Adrenal gland (tissue), 12 donors: ENCODE measurements around the gene STXBP2. TPM values are rescaled to one million over a fixed set of nuclear protein-coding genes. Genes with fewer than 3 reads are reported as not detected.
A peak's percentile ranks its signal among the peaks of the same experiment; 100 is the strongest.

Experiments used
- DNase-seq, 7 donors: peaks; one replicate each; pipeline ENCODE4 v3.0.0-alpha.2; 2019 to 2020
- H3K27ac ChIP-seq, 5 donors: fragments of 200-600 bp; sonication (generic) in 4 of 5; 1 replicate in 3 of 5; 2 replicates in 2 of 5; pipeline versions ENCODE4 v1.5.1 to v1.8.0; 2016 to 2020; ENCODE audit warnings: mild to moderate bottlenecking in 1 of 5
- H3K27me3 ChIP-seq: fragments of 200-600 bp; 2 replicates; pipeline ENCODE4 v1.8.0; 2021
- H3K36me3 ChIP-seq, 2 donors: fragments of 200-600 bp; replicated peaks in 1 of 2; 1 replicate in 1 of 2; 2 replicates in 1 of 2; pipeline versions ENCODE4 v1.5.1 to v1.8.0; 2018 to 2022
- H3K4me1 ChIP-seq, 2 donors: fragments of 200-600 bp; replicated peaks in 1 of 2; 1 replicate in 1 of 2; 2 replicates in 1 of 2; pipeline versions ENCODE4 v1.5.1 to v1.8.0; 2018 to 2021
- H3K4me3 ChIP-seq, 4 donors: fragments of 200-600 bp; sonication (generic) in 3 of 4; one replicate each; pipeline ENCODE4 v1.5.1; 2016 to 2018
- H3K9me3 ChIP-seq, 3 donors: fragments of 200-600 bp; sonication (generic) in 1 of 3; replicated peaks in 1 of 3; 1 replicate in 2 of 3; 2 replicates in 1 of 3; pipeline versions ENCODE4 v1.5.1 to v1.8.0; 2016 to 2021
- CTCF ChIP-seq, 6 experiments: fragments of 450-650 bp in 4 of 6; fragments of 200-600 bp in 2 of 6; sonication (generic) in 1 of 6; IDR thresholded peaks; 1 replicate in 5 of 6; 2 replicates in 1 of 6; pipeline versions ENCODE4 v1.5.1 to v1.8.0; 2016 to 2021; ENCODE audit warnings: antibody characterized with exemption in 6 of 6, mild to moderate bottlenecking in 2 of 6, moderate library complexity in 1 of 6
- POLR2A ChIP-seq, 2 donors: fragments of 450-650 bp; IDR thresholded peaks; one replicate each; pipeline ENCODE4 v1.6.1; 2017; ENCODE audit warnings: antibody characterized with exemption in 2 of 2, mild to moderate bottlenecking in 2 of 2, moderate library complexity in 1 of 2
- WGBS, 4 donors: extraction: QIAGEN DNeasy Blood & Tissue Kit in 2 of 4; methylation state at CpG; one replicate each; pipeline versions ENCODE4 v1.1.5 to v1.1.7; 2013 to 2017; 5-methylcytosine and 5-hydroxymethylcytosine counted together
- intact Hi-C, 2 donors: fragments of 100-400 bp; cut with DNase I; formaldehyde crosslinking; loops; one replicate each; pipeline versions ENCODE4 v1.14.1 to v1.15.0; 2022 to 2023
- polyA plus RNA-seq, 3 donors: library from polyadenylated mRNA; stranded (reverse); fragments of 200-250 nt in 2 of 3; fragments of 350-450 nt in 1 of 3; fragmentation: Illumina TruSeq in 1 of 3; extraction: RNeasy Lipid Tissue Mini Kit (QIAGEN cat#74804) in 1 of 3; gene quantifications; one replicate each; pipeline ENCODE4 v1.2.3, GENCODE V29; 2013 to 2014
- total RNA-seq, 9 donors: library from RNA; depleted of rRNA in 4 of 9; stranded (reverse); fragments of >200 nt in 4 of 9; fragments of 120-200 nt in 1 of 9; fragmentation: NEBNext Ultra II Directional in 1 of 9; extraction: Animal tissue kit (Norgen Biotek cat#: 25700) in 1 of 9; gene quantifications; one replicate each; pipeline versions ENCODE4 v1.1.0 to v1.2.4, GENCODE V29; 2013 to 2023
- donor health status: healthy with polysubstance abuse.
- donor health status: Bipolar disorder and iron deficiency.
- donor health status: DM: yes; HTN: yes; CAD: no.
- donor health status: DM: no; HTN: no; CAD: no.
- donor health status: DM: no; HTN: no; CAD: no.
- donor health status: DM: yes; HTN: yes; CAD: no.

The STXBP2 gene
- total and polyA plus RNA-seq, 12 donors = 12.2 to 121 (median 40.3) TPM

- no peaks in the 10 kb centered on the region for H3K4me1 ChIP-seq
- WGBS, 4 donors = 0 to 5% (median 1%) methylated on average over 4 to 43 of the region's 43 CpGs
- no peak overlapping the region for H3K27ac ChIP-seq
- no peak for TF ChIP-seq POLR2A (IDR thresholded peaks at IDR 0.05)
- no peak for TF ChIP-seq CTCF (IDR thresholded peaks at IDR 0.05)
- intact Hi-C loops = loop anchor here in 1 of 2 donors (10.0 kb wide), 1 partner anchor 315 kb away; no protein-coding TSS in a partner anchor
- peaks cover 9% of the 10 kb centered on the region for H3K27me3 ChIP-seq
- no peaks in the 10 kb centered on the region for H3K9me3 ChIP-seq
- H3K36me3 ChIP-seq = no peaks in the 10 kb centered on the region
- DNase-seq = no peak
- H3K4me3 ChIP-seq = no peak overlapping the region
Observed at GRCh38 chr19:7670150-7670783, 33.4 kb downstream of the STXBP2 start.

GRCh38 chr19:7670790-7671189 lies 33.9 kb downstream of the STXBP2 start:
- no peak for TF ChIP-seq CTCF (IDR thresholded peaks at IDR 0.05)
- TF ChIP-seq POLR2A (IDR thresholded peaks at IDR 0.05) = no peak
- no peaks in the 10 kb centered on the region for H3K36me3 ChIP-seq
- DNase-seq = no peak
- no peak overlapping the region for H3K27ac ChIP-seq
- peaks cover 9% of the 10 kb centered on the region for H3K27me3 ChIP-seq
- H3K4me3 ChIP-seq = no peak overlapping the region
- intact Hi-C loops = loop anchor here in 1 of 2 donors (10.0 kb wide), 1 partner anchor 316 kb away; no protein-coding TSS in a partner anchor
- 21 to 29% (median 25%) methylated on average over 4 to 9 of the region's 9 CpGs for WGBS, 4 donors
- no peaks in the 10 kb centered on the region for H3K4me1 ChIP-seq
- H3K9me3 ChIP-seq = no peaks in the 10 kb centered on the region

- no peak overlapping the region for H3K4me3 ChIP-seq
- H3K9me3 ChIP-seq = no peaks in the 10 kb centered on the region
- no peaks in the 10 kb centered on the region for H3K4me1 ChIP-seq
- WGBS, 4 donors = 32 to 67% (median 47%) methylated on average over 8 to 9 of the region's 9 CpGs
- H3K27ac ChIP-seq = no peak overlapping the region
- intact Hi-C loops = loop anchor here in 1 of 2 donors (10.0 kb wide), 1 partner anchor 318 kb away; no protein-coding TSS in a partner anchor
- H3K27me3 ChIP-seq = peaks cover 9% of the 10 kb centered on the region
- no peaks in the 10 kb centered on the region for H3K36me3 ChIP-seq
- DNase-seq = no peak
- TF ChIP-seq POLR2A (IDR thresholded peaks at IDR 0.05) (no peak), CTCF (IDR thresholded peaks at IDR 0.05) (no peak)
Observed at GRCh38 chr19:7672522-7672921, 35.6 kb downstream of the STXBP2 start.

- Histone ChIP-seq H3K9me3 (no peaks in the 10 kb centered on the region), H3K27ac (no peak overlapping the region), H3K27me3 (peaks cover 4% of the 10 kb centered on the region), H3K4me1 (no peaks in the 10 kb centered on the region), H3K36me3 (no peaks in the 10 kb centered on the region), H3K4me3 (no peak overlapping the region)
- WGBS, 4 donors = 53 to 74% (median 56%) methylated on average over 17 to 21 of the region's 21 CpGs
- DNase-seq = peak; percentile 43 to 72 (median 65)
- TF ChIP-seq CTCF (IDR thresholded peaks at IDR 0.05) (no peak), POLR2A (IDR thresholded peaks at IDR 0.05) (no peak)
- intact Hi-C loops = loop anchor here (5.0 to 10.0 kb wide), 2 partner anchors 107 to 320 kb away; no protein-coding TSS in a partner anchor
Observed at GRCh38 chr19:7674010-7675005, 37.4 kb downstream of the STXBP2 start.
